Medulla oblongata (tissue), 1 donor: ENCODE data around the gene LGALS8.

Source experiments
- DNase-seq: peaks from one replicate; pipeline ENCODE4 v3.0.0-alpha.2; 2015; ENCODE audit errors: extremely low spot score

LGALS8 gene

GRCh38 chr1:236589531-236589930 is 65.7 kb downstream of the LGALS8 start:
- DNase-seq = no peak

- DNase-seq = no peak
Measured at GRCh38 chr1:236590553-236591150, 66.9 kb downstream of the LGALS8 start.

GRCh38 chr1:236602171-236602570 is 78.4 kb downstream of the LGALS8 start:
- DNase-seq = no peak
